Calu3 (cell line): ENCODE data around the gene SCAANT1. TPM values are rescaled to one million over a fixed set of nuclear protein-coding genes. Genes with fewer than 3 reads are reported as not detected.
A peak's percentile ranks its signal among the peaks of the same experiment; 100 is the strongest.

Experiments
- BruUV-seq: library from RNA; stranded (reverse); fragments of 400-500 nt; replicated peaks from 2 replicates; lab custom pipeline; 2021; lab: Mats Ljungman, UMichigan
- CTCF ChIA-PET: fragments of 300-600 bp; sonication (Branson Sonifier 250); formaldehyde crosslinking; loops from one replicate; lab custom pipeline; 2022; ENCODE audit warnings: antibody characterized with exemption; lab: Charles Lee
- DNase-seq: peaks from one replicate; pipeline ENCODE4 v3.0.0; 2022
- H3K27ac Mint-ChIP-seq: one replicate; pipeline ENCODE4 v1.8.0; 2022; ENCODE audit warnings: mixed read lengths; ENCODE audit not compliant: unreplicated experiment
- H3K27me3 Mint-ChIP-seq: one replicate; pipeline ENCODE4 v1.8.0; 2022; ENCODE audit warnings: mixed read lengths; ENCODE audit not compliant: unreplicated experiment
- H3K36me3 Mint-ChIP-seq: one replicate; pipeline ENCODE4 v1.8.0; 2022; ENCODE audit warnings: mild to moderate bottlenecking, moderate library complexity, mixed read lengths; ENCODE audit not compliant: insufficient read depth, unreplicated experiment
- H3K4me1 Mint-ChIP-seq: one replicate; pipeline ENCODE4 v1.8.0; 2022; ENCODE audit warnings: mild to moderate bottlenecking, low read depth, mixed read lengths; ENCODE audit not compliant: unreplicated experiment
- H3K4me3 Mint-ChIP-seq: one replicate; pipeline ENCODE4 v1.8.0; 2022; ENCODE audit warnings: mild to moderate bottlenecking, low read depth, moderate library complexity, mixed read lengths; ENCODE audit not compliant: unreplicated experiment
- H3K9me3 Mint-ChIP-seq: one replicate; pipeline ENCODE4 v1.8.0; 2022; ENCODE audit warnings: low read depth, mixed read lengths; ENCODE audit not compliant: unreplicated experiment
- intact Hi-C: fragments of 100-400 bp; cut with micrococcal nuclease; formaldehyde crosslinking; loops from one replicate; pipeline ENCODE4 v1.10.0; 2022; ENCODE audit not compliant: unreplicated experiment
- total RNA-seq: library from RNA; stranded (reverse); gene quantifications from 2 replicates; pipeline ENCODE4 v1.2.3, GENCODE V29; 2022
- TF ChIP-seq, protein P1 (sequence below): fragments of 200-600 bp; IDR thresholded peaks from one replicate; pipeline ENCODE4 v1.8.0; 2022; ENCODE audit warnings: antibody characterized with exemption; ENCODE audit not compliant: unreplicated experiment

SCAANT1 gene
- total RNA-seq, 1 experiment from 2014 or later: not detected

DNA sequence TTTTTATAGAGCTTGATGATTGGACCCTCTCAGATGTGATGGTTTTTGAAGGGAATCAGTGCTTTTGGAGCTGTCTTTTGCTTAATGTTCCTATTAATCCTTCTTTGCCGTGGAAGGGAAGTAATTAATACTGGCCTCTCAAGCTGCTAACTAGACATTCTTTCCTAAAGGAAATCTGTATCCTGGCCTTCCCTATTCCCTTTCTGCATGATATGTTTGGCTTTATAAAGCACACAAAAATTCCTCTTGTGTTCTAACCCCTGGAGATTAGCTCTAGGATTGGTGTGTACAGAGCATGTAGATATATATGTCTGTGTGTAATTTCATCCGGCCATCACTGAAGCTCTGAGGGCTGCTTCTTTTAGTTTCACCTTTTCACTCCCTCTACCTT, 41.6 kb downstream of the SCAANT1 start:
- BruUV-seq: no TSS peak
- Mint-ChIP-seq H3K4me3 (no peak overlapping the region), H3K36me3 (no peaks in the 10 kb centered on the region), H3K27me3 (no peaks in the 10 kb centered on the region), H3K27ac (no peak overlapping the region), H3K4me1 (peaks cover 11% of the 10 kb centered on the region), H3K9me3 (no peaks in the 10 kb centered on the region)
- intact Hi-C loops: no loop called here
- TF ChIP-seq, protein P1, sequence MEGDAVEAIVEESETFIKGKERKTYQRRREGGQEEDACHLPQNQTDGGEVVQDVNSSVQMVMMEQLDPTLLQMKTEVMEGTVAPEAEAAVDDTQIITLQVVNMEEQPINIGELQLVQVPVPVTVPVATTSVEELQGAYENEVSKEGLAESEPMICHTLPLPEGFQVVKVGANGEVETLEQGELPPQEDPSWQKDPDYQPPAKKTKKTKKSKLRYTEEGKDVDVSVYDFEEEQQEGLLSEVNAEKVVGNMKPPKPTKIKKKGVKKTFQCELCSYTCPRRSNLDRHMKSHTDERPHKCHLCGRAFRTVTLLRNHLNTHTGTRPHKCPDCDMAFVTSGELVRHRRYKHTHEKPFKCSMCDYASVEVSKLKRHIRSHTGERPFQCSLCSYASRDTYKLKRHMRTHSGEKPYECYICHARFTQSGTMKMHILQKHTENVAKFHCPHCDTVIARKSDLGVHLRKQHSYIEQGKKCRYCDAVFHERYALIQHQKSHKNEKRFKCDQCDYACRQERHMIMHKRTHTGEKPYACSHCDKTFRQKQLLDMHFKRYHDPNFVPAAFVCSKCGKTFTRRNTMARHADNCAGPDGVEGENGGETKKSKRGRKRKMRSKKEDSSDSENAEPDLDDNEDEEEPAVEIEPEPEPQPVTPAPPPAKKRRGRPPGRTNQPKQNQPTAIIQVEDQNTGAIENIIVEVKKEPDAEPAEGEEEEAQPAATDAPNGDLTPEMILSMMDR: no peak
- DNase-seq: no peak
- CTCF ChIA-PET: no interaction called here

DNA sequence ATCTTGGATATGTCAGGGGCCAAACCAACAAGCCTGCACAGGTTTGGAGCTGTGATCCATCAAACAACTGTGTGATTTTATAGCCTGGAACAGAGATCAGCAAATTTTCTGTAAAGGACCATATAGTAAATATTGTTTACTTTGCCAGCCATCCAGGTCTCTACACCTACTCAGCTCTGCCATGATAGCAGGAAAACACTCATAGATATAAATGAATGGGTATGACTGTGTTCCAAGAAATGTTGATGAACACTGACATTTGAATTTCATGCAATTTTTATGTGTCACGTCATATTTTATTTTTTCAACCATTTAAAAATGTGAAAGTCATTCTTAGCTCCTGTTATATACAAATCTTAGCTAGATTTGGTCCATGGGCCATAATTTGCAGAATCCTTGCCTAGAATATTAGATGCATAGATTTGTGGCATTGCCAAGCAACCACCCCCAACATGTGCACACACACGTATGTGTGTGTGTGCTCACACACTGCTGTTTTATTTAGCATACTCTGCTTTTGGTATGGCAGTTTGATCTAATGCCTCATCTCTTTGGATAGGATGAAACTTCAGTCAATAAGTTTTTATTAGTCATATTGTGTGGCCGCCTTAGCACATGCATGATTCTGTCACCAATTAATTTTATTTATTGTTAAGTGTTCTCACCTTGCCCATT, 42.1 kb downstream of the SCAANT1 start:
- CTCF ChIA-PET: no interaction called here
- Mint-ChIP-seq H3K27ac (no peak overlapping the region), H3K4me3 (no peak overlapping the region), H3K9me3 (no peaks in the 10 kb centered on the region), H3K4me1 (peaks cover 11% of the 10 kb centered on the region), H3K27me3 (no peaks in the 10 kb centered on the region), H3K36me3 (peaks cover 4% of the 10 kb centered on the region)
- TF ChIP-seq, protein P1: no peak
- no peak for DNase-seq
- intact Hi-C loops: loop anchor here (5.0 to 10.0 kb wide), 2 partner anchors 42 to 95 kb away; partner anchors contain the start of gene SCAANT1
- BruUV-seq: no TSS peak

DNA sequence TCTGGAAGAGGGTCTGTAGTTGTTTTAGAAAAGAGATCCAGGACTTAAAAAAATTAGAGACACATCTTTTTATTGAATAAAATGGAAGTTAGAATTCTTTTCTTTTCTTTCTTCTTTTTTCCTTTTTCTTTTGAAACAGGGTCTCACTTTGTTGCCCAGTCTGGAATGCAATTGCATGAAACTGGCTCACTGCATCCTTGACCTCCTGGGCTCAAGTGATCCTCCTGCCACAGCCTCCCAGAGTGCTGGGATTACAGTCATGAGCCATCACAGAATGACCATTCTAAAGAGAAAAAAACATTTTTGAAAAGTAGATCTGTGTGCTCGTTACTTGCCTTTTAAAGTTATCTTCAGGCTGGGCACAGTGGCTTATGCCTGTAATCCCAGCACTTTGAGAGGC, 45.0 kb downstream of the SCAANT1 start:
- peaks cover 27% of the 10 kb centered on the region for H3K36me3 Mint-ChIP-seq
- H3K4me3 Mint-ChIP-seq: no peak overlapping the region
- intact Hi-C loops: loop anchor here (5.0 to 10.0 kb wide), 2 partner anchors 45 to 98 kb away; partner anchors contain the start of gene SCAANT1
- H3K27me3 Mint-ChIP-seq: no peaks in the 10 kb centered on the region
- H3K4me1 Mint-ChIP-seq: peaks cover 21% of the 10 kb centered on the region
- no peaks in the 10 kb centered on the region for H3K9me3 Mint-ChIP-seq
- no TSS peak for BruUV-seq
- TF ChIP-seq, protein P1: no peak
- H3K27ac Mint-ChIP-seq: no peak overlapping the region
- DNase-seq: no peak
- CTCF ChIA-PET: no interaction called here

DNA sequence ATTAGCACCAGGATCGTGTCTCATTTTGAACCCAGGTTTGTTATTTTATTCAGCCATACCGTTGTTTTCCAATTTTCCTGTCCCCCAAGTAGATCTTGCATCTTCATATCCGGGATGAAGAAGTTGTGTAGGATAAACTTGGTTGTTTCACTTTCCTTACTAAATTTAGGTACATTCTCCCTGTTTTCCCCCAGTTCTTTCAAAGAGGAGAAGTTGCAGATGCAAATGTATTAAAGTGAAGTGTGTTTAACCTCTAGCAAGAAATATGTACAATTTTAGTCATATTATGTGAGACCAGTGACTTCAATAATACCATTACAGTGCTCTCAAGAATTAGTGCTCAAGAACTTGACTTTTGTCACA, 47.2 kb downstream of the SCAANT1 start:
- peak overlapping the region; percentile 78 for H3K4me3 Mint-ChIP-seq
- intact Hi-C loops: loop anchor here (5.0 to 10.0 kb wide), 2 partner anchors 47 to 100 kb away; partner anchors contain the start of gene SCAANT1
- H3K36me3 Mint-ChIP-seq: peaks cover 27% of the 10 kb centered on the region
- BruUV-seq: TSS peak; percentile 58
- no peaks in the 10 kb centered on the region for H3K9me3 Mint-ChIP-seq
- no peak for DNase-seq
- H3K27ac Mint-ChIP-seq: peak overlapping the region; percentile 76
- peaks cover 30% of the 10 kb centered on the region for H3K4me1 Mint-ChIP-seq
- TF ChIP-seq, protein P1: no peak
- H3K27me3 Mint-ChIP-seq: no peaks in the 10 kb centered on the region
- CTCF ChIA-PET: no interaction called here
